Parathyroid adenoma (tissue), 2 donors: ENCODE measurements around the gene GNB1L.

Source experiments
- H2AFZ ChIP-seq: fragments of 300-600 bp; sonication (generic); one replicate; pipeline ENCODE4 v1.7.0; 2017; ENCODE audit warnings: antibody characterized with exemption, mild to moderate bottlenecking
- H3K27ac ChIP-seq: fragments of 300-600 bp; sonication (generic); one replicate; pipeline ENCODE4 v1.7.0; 2017
- H3K27me3 ChIP-seq: fragments of 300-600 bp; sonication (generic); one replicate; pipeline ENCODE4 v1.7.0; 2017; ENCODE audit warnings: low read length; ENCODE audit not compliant: control insufficient read depth, insufficient read depth
- H3K36me3 ChIP-seq: fragments of 300-600 bp; sonication (generic); one replicate; pipeline ENCODE4 v1.7.0; 2017; ENCODE audit warnings: low read length; ENCODE audit not compliant: control insufficient read depth, insufficient read depth
- H3K4me1 ChIP-seq: fragments of 300-600 bp; sonication (generic); one replicate; pipeline ENCODE4 v1.7.0; 2017; ENCODE audit warnings: control low read depth
- H3K4me2 ChIP-seq: fragments of 300-600 bp; sonication (generic); one replicate; pipeline ENCODE4 v1.7.0; 2017; ENCODE audit warnings: low read length
- H3K4me3 ChIP-seq: fragments of 300-600 bp; sonication (generic); one replicate; pipeline ENCODE4 v1.7.0; 2017; ENCODE audit warnings: low read depth, low read length
- H3K79me2 ChIP-seq: fragments of 300-600 bp; sonication (generic); one replicate; pipeline ENCODE4 v1.7.0; 2017; ENCODE audit warnings: control low read depth
- H3K9ac ChIP-seq: fragments of 300-600 bp; sonication (generic); one replicate; pipeline ENCODE4 v1.7.0; 2017; ENCODE audit warnings: mild to moderate bottlenecking
- H3K9me3 ChIP-seq: fragments of 300-600 bp; sonication (generic); one replicate; pipeline ENCODE4 v1.7.0; 2017; ENCODE audit warnings: low read length; ENCODE audit not compliant: control insufficient read depth
- CTCF ChIP-seq: fragments of 300-600 bp; sonication (generic); IDR thresholded peaks from one replicate; pipeline ENCODE4 v1.7.0; 2017; ENCODE audit warnings: antibody characterized with exemption, mild to moderate bottlenecking
- donor health status: primary hyperparathyroidism.

GNB1L gene

GRCh38 chr22:19802894-19803735 lies 51.6 kb downstream of the GNB1L start:
- Histone ChIP-seq H3K27me3 (no peaks in the 10 kb centered on the region), H3K9me3 (no peaks in the 10 kb centered on the region), H3K36me3 (no peaks in the 10 kb centered on the region), H3K79me2 (no peaks in the 10 kb centered on the region), H3K4me3 (no peak overlapping the region), H3K4me2 (no peak overlapping the region), H3K9ac (no peak overlapping the region), H3K4me1 (no peaks in the 10 kb centered on the region), H3K27ac (no peak overlapping the region), H2AFZ (no peak overlapping the region)
- TF ChIP-seq CTCF: no peak

- no peaks in the 10 kb centered on the region for H3K9me3 ChIP-seq
- H3K9ac ChIP-seq: no peak overlapping the region
- H3K4me2 ChIP-seq: no peak overlapping the region
- no peak overlapping the region for H3K4me3 ChIP-seq
- H3K27me3 ChIP-seq: no peaks in the 10 kb centered on the region
- no peak for TF ChIP-seq CTCF
- H3K36me3 ChIP-seq: no peaks in the 10 kb centered on the region
- H3K27ac ChIP-seq: no peak overlapping the region
- no peak overlapping the region for H2AFZ ChIP-seq
- no peaks in the 10 kb centered on the region for H3K79me2 ChIP-seq
- no peaks in the 10 kb centered on the region for H3K4me1 ChIP-seq
These were observed 52.4 kb downstream of the GNB1L start for GRCh38 chr22:19802001-19802893.

DNA sequence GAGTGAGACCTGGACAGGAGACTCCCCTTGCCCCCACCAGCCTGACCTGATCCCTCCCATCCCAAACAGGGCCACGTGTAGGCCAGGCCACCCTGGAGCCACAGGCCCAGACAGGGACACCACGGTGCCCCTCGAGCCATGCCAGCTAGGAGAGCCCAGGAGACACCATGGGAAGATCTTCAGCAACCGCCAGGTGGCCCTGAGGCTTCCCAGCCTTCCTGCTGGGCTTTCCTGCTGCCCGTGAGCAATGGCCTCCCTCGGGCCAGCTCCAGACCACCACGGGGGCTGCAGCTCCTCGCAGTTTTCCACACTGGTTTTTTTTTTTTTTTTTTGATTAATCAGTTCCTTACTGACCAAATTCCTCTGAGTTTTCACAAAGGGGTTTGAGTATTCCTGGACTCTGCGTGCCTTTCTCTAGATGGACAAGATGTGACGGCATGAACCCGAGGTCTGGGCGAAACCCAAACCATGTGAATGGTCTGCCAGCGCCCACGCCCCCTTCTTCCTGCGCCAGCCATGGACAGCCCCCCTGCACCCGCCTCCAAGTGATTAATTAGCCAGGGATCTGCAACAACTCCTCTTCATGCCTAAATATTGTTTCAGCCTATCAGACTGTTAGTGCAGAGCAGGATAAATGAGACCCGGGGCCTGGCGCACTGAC lies 53.2 kb downstream of the GNB1L start:
- H2AFZ ChIP-seq: no peak overlapping the region
- no peaks in the 10 kb centered on the region for H3K36me3 ChIP-seq
- no peak overlapping the region for H3K4me2 ChIP-seq
- no peaks in the 10 kb centered on the region for H3K27me3 ChIP-seq
- no peaks in the 10 kb centered on the region for H3K9me3 ChIP-seq
- no peak overlapping the region for H3K9ac ChIP-seq
- no peaks in the 10 kb centered on the region for H3K4me1 ChIP-seq
- H3K4me3 ChIP-seq: no peak overlapping the region
- no peaks in the 10 kb centered on the region for H3K79me2 ChIP-seq
- no peak for TF ChIP-seq CTCF
- no peak overlapping the region for H3K27ac ChIP-seq

- Histone ChIP-seq H3K36me3 (no peaks in the 10 kb centered on the region), H3K27ac (no peak overlapping the region), H3K27me3 (no peaks in the 10 kb centered on the region), H3K9me3 (no peaks in the 10 kb centered on the region), H3K4me2 (no peak overlapping the region), H3K79me2 (no peaks in the 10 kb centered on the region), H3K9ac (no peak overlapping the region), H3K4me1 (no peaks in the 10 kb centered on the region), H3K4me3 (no peak overlapping the region), H2AFZ (no peak overlapping the region)
- TF ChIP-seq CTCF: no peak
These were observed 53.9 kb downstream of the GNB1L start for GRCh38 chr22:19800761-19801244.
